Measurements from ENCODE around the gene ZC3HAV1L.
"Not testable (repeated sequence)": the region's sequence is repeated elsewhere in the genome, so short reads cannot be mapped to it uniquely, and the experiment has no call there.

Gene ZC3HAV1L

DNA sequence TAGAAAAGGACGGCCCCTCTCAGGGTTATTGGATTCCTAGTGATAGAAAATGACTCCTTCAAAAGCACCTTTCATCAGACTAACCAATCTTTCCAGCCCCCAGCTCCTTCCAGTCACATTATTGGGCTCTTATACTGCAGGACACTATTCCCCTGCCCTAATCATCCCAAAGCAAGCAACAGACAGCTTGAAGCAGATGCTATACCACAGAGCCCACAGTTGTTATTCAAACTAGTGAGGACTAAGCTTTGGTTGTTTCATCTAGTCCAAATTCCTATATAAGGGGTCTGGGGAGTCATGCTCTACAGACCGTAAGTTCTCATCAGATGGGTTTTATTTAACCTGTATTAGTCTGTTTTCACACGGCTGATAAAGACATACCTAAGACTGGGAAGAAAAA is 24.5 kb downstream of the ZC3HAV1L start:
- no peak for DNase-seq

DNA sequence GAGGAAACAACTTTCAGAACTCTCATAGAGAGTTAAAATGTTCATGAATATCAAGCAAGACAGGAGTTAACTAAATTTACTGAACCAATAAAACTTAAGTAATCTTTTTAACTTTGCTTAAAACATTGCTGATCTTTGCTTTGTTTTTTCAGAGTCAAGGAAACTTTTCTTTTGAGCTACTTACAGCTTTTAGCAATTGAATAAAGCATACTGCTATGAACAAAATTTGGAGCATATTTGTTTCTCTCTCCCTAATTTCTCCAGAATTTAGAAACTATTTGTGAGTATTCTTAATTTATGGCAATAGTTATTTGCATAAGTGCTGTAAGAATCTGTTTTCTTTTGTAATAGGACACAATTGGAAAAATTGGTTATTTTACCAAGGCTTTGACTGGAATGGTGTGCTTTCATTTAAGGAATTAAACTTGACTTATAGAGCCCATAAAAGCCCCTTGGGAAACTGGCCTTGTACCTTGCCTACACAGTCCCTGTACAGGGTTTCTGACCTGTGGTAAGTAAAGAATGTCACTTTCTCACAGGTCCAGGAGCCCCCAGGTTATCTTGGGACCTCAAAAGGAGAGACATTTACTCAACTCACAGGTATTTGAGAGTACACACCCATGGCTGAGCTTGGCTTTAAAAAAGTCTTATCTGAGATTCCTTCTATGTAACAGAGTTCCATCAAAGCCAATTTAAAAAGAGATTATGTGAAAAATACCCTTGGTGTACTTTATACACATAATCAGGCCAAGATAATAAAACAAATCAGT is 31.3 kb downstream of the ZC3HAV1L start:
- DNase-seq: peak; percentile 18

DNA sequence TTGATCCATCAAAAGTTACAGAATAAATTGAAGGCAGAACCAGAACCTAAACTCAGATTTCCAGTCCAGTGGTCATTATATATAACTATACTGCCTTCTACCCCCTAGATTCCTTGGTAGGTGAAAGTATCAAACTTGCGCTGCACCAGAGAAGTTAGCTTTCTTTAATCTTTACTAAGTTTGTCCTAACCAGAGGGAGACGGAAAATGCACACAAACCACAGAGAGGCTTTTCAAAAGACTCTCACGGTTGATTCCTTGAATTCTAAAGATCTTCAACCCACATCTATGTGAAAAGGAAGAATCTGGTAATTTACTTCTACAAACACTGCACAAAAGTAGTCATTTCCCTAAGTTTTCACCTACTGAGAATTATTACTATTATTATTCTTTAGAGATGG is 36.4 kb downstream of the ZC3HAV1L start:
- no peak for DNase-seq

DNA sequence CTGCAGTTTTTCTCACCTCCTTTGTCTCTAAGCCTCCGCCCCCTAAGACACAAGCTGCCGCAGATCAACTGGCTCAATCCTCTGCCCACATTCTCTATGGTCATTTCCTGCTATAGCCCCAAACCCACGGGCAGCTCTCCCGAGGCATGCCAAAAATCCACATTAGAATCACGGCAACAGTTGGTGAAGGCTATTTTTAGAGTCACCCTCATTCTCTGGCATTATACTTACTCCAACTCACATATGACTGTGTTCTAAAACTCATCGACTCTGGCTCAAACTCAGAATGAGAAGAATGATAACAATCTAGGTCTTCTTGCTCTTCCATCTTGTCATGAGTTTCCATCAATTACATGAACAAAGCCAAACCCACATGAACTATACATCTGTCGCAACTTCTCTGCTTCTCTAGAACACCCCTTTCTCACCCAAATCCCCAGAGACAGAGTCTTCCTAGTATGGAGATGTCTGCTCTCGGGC is 43.8 kb downstream of the ZC3HAV1L start:
- no peak for DNase-seq

DNA sequence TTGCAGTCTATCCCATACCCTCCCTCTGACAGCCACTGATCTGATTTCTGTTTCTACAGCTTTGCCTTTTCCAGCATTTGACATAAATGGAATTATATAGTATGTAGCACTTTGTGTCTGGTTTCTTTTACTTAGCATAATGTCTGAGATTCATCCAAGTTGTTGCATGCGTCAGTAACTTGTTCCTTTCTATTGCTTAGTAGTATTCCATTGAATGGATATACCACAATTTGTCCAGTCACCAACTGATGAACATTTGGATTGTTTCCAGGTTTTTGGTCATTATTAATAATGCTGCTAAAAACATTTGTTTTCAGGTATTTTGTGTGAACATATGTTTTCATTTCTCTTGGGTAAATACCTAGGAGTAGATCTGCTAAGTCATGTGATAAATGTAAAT is 48.2 kb downstream of the ZC3HAV1L start:
- DNase-seq: no peak

DNA sequence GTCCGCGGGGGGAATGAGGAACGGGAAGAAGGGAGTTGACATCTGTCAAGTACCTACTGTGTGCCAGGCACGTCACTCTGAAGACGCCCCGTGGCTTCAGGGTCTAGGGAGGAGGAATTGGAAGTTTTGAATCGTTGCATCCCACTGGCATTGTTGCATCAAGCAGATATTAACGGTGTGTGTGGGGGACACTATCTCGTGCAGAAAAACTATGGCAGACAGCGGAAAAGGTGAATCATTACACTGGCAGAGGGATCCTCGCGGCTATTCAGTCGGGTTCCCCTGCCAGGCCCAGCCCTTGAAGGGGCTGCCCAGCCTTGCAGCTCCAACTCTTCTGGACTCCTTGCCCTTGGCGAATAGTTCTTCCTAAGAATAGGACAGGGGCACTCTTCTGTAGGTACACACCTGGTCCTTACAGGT is 53.6 kb downstream of the ZC3HAV1L start:
- DNase-seq: no peak

DNA sequence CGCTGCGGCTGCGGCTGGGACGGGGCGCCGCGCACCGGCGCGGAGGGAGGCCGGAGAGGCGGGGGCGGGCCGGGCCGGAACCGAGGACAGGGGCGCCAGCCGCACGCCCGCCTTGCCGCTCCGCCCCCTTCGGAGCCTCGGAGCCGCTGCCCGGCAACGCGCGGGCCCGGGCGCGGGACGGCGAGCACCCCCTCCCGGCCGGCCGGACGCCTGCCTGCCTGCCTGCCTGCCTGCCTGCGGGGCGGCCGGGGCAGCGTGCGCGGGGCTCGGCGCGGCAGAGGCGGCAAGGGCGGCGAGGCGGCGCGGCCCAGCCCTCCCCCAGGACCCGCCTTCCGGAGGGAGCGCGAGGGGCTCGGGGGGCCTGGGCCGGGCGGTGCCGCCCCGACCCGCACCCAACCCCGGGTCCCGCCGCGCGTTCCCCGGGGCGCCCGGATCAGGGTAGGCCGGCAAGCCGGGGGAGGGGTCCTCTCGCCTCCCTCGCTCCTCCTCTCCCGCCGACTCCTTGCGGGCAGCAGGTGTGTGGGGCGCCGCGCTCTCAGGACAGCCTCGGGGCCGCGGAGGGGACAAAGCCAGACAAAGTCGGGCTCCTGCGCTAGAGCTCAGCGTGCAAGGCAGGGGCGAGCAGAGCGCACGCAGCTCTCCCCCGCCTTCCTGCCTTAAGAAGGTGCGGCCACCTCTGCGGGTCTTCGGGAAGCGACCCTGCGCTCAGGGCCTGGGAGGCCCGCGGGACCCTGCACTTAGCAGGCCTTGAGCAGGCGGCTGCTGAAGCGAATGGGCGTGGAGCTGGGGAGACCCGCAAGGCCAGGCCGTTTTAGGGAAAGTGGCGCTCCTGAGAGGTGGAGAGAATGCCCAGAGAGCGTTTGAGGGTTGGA is 54.3 kb downstream of the ZC3HAV1L start, which contains the start of gene KIAA1549:
Gene KIAA1549, minus strand, starts transcription at position 58 of the 872 bp plus-strand sequence. CDS start 120 bp downstream, outside the sequence.
- DNase-seq: peak; percentile 86

DNA sequence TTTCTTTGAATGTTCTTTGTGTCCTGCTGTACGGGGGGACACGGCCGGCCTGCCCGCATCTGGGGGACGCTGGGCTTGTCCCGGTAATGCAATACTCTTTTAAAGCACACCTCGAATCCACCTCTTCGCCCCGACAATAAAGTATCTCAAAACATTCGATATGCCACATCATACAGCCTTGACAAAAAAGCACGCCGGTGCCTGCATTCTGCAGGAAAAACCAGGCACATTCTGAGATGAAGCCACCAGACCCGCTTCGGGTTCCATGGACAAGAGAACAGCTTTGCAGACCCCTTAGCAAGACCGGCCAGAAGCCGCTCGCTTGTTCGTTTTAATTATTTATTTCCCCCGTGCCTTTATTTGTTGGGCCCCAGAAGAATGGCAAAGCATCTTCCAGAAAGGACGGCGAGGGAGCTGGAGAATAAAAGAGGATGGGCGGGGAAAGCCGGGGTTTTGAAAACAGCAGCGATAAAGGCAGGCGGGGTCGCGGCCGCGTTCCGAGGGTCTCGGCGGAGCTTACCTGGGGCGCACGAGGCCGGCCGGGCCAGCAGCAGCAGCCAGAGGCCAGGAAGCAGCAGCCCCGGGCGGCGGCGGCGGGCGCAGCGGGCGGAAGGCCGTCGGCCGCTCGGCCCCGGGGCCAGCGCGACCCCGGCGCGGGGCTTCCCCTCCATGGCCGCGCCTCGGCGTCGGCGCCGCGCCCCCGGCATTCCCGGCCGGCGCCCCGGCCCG is 55.1 kb downstream of the ZC3HAV1L start:
- DNase-seq: peak; percentile 83

DNA sequence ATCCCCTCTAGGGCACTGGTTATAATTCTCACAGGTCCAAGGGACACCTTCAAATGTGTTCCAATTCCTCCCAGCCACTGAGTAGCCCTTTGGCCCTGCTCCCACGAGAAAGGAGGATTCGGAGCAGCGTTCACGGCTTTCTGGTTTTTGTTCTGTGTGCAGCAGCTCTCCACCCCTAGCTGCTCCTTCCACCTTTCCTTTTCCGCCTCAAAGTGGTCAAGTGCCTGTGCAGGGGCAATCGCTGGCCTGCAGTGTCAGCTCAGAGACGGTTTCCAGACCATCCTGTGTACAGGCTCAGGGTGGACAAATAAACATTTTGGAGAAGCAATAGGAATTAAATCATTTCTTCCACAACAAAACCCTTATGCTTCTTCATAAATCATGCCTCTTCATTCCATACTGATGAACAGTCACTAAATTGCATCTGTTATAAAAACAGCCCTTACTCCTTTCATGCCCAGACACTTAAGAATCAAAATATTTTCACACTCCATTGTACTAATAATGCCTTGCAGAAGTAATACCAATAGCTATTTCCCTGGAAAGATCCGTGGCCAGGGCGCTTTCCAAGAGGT is 55.8 kb downstream of the ZC3HAV1L start:
- DNase-seq: no peak

DNA sequence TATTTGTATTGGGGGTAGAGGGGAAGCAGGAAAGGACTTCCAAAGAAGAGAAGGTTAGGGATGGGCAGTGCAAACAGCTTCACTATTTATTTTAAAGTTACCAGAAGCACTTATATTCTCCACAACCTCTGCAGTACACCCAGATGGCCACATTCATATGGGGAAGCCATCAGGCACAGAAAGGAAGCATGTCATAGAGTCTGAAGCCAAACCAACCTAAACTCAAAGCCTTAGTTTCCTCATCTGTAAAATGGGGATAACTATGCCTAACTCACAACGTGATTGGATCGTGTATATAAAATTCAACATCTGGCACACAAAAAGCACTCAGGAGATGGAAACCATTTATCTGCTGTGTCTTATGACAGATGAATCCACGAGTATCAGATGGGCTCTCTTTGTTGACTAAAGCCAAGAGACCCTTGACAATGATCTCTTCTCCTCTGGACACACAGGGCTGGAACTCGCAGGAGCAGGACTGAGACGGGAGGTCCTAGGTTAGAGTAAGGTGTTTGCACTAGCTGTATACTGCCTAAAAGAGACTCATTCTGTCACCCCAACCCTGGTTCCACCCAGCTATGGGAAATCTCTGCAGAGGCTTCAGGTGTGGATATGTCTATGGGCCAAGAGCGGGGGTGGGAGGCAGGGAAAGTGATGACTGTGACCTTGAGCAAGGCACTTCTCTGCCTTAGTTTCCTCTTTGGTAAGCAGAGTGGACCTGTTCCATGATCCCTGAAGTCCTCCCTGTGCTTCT is 56.4 kb downstream of the ZC3HAV1L start:
- DNase-seq: peak; percentile 37

DNA sequence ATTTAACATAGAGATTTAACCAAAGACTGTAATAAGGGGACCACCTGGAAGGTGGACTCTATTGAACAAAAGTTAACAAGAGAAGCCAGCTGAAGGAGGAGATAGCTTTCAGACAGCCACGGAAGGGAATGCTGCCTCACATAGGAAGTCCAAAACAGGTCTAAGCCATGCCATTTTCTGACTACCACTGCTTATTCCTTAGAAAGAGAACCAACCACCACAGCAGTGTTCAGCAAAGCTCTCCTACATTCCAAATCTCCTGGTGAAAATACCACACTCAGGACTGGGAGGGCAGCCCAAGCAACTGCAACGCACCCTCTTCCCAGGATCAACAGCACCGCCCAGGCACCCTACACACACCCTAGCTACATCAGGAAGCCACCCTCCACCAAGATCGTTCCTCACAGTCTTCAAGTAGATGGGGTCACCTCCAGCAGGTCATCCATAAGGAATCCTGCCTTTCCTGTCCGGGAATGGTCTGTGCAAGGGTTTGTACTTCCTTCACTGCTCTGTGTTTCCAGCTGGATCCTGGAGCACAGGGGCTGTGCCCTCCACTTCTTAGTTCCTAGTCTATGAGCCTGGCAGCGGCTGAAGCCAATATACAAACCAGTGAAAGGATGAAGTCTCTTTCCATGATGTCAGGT is 57.2 kb downstream of the ZC3HAV1L start:
- DNase-seq: no peak

DNA sequence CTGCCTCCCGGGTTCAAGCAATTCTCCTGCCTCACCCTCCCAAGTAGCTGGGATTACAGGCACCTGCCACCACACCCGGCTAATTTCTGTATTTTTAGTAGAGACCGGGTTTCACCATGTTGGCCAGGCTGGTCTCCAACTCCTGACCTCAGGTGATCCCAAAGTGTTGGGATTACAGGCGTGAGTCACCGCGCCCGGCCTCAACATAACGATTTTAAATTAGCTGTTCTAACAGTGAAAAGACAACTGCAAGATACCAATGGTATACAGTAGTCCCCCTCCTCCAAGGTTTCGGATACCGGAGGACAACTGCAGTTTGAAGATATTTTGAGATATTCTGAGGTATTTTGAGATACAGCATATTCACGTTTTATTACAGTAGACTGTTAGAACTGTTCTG is 59.7 kb downstream of the ZC3HAV1L start:
- DNase-seq: not testable (repeated sequence)
